IPS-NIHi7 (cell line): ENCODE data around the gene CTIF.

Source experiments
- DNase-seq: peaks from one replicate; pipeline ENCODE4 v3.0.0; 2012; ENCODE audit warnings: mixed read lengths; ENCODE audit errors: extremely low spot score

Gene CTIF

DNA sequence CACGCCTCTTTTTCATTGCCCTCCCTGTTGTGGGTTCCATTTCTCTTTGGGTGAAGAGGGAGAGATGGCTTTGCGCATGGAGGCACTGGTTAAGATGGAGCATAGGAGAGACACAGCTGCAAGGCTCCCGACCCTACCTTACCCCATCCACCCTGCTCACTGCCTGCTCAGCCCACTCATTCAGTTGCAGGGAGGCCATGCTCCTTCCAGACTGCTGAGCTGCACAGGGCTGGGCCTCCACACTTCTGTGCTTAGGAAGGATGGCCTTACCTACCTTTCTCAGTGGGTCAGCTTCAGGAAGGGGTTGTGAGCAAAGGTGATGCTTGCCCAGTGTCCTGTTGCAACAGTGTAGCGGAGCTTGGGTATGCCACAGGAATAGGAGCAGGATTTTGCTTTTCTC lies 127.8 kb downstream of the CTIF start:
- DNase-seq = no peak

DNA sequence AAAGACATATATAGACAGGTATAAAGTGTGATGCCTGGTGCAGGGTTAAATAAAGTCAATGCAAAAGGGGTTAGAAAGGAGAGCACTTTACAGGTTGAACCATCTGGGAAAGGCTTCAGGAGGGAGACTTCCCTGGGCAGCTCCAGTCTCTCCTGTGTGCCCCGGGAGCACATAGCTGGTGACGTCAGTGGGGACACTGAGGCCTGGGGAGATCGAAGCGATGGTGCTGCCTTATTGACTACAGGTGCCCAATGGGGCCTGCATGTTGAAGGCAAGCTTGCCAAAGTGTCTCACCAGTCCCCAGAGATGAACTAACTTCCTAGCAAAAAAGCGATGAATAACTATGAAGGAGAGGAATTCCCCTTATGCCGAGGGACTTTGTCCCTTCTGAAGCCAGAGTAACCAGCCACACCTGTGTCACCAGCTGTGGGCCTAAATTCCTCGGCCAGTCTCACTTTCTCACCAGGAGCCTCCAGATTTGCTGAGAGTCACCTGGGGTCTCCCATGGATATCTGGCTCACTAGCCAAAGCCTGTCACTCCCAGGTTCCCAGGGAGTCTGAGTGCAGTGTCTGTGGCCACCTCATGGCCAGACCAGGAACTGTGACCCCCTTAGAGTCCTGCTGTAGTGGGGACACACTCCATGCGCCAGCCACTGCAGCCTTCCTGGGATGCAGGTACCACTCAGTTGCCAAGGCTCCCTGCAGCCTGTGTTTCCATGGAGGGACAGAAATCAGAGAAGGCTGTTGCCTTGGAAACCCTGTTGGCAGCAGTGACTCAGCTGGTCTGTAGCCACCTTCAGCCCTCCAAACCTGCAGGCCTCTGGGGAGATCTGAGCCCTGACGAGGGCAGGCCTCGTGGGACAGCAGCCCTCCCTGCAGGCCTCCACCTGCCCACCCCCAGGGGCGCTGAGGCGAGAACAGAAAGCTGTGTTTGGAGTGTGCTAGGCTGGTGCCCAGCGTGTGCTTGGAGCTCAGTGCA lies 128.7 kb downstream of the CTIF start:
- peak; percentile 58 for DNase-seq

DNA sequence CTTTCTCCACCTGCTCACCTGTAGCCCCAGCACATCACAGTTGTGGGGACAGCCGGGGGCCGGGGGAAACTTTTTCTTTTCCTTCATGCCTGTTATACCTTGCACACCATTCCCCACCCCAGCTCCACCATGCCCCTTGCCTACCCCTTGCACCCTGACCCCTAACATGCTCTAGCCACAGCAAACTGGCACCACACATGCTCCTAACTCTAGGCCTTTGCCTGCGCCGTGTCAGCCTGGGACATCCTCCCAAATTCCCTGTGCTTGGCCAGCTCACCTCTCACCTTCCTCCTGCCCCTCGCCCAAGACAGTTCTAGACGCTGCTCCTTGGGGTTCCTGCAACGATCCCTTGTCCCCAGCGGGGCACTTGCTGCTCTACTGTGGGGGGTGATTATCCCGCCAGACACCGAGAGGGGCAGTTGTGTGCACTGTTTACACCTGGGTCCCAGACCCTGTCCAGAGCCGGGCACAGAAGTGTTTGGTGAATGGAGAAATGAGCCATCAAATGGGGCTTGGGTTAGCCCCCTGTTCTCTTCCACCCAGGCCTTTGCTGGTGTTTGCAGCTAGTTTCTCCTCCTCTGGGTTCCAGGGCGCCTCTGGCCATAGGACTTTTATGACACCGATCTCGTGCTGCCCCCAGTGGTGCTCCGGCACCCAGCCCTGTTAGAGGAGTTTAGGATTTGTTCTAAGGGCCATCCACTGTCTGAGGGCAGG lies 129.8 kb downstream of the CTIF start:
- DNase-seq = no peak

GRCh38 chr18:48669180-48669675 lies 130.4 kb downstream of the CTIF start:
- no peak for DNase-seq

- no peak for DNase-seq
Observed at GRCh38 chr18:48669991-48670750, 131.3 kb downstream of the CTIF start.

GRCh38 chr18:48670751-48671560 lies 132.1 kb downstream of the CTIF start:
- no peak for DNase-seq

GRCh38 chr18:48671561-48671945 lies 132.7 kb downstream of the CTIF start:
- no peak for DNase-seq

DNA sequence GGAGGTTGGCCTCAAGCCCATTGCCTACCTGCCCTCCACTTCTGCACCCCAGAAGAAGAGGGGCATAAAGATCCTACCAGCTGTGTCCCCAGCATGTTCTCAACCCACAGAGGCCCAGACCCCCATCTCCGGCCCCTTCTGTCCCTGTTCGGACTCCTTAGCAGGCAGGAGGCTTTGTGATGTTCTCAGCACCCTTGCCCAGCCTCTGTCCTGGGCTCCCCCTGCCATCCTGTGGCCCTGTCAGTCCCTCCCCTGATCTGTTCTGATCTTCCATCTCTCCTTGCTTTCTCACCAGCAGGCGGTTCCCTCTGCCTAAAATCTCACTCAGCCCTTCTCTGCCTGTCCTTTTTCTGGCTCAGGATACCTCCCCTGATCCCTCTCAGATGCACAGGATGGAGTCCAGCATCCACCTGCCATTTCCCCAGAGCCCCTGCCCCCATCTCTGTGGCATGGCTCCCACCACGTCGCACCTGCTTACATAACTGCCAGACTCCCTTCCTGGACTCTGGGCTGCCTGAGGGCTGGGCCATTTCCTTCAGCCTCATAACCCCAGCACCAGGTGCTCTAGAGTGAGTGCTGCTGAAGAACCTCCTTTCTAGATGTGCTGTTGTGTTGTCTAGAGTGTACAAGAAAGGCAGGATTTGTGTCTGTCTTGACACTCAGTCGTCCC lies 134.0 kb downstream of the CTIF start:
- no peak for DNase-seq

- no peak for DNase-seq
Observed at GRCh38 chr18:48673456-48673852, 134.6 kb downstream of the CTIF start.

DNA sequence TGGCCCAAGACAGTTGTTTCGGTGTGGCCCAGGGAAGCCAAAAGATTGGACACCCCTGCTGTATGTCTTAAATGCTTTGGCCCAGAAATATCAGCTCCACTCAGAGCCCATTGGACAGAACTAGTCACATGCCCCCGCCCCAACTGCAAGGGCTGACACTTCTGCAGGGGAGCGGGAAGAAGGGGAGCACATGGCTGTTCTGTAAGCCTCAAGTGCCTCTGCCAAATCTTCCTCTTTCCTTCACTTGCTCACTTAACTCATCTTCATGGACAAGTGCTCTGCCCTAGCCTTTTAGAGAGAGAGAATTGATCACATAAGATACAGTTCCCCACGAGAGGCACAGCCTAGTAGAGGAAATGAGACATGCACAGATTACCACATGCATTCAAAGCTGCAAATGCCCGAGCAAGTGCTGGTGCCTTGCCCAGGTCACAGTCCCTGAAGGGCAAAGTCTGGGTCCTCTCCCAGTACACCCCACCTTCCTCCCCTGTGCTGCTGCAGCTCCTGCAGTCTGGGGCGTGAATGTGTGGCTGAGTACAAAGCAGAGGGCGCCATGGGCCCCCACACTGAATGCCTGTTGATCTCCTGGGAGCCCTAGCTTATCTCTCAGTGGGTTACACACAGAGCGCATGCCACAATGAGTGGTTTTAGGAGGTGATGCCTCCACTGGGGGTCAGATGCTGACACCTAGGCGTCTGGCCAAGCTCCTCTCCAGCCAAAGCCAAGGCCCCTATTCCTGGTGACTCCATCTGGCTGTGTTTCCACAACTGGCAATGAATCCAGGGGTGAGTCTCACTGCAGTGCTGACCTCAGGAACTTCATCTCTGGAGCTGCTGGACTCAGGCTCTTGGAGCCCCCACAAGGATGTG lies 135.3 kb downstream of the CTIF start:
- DNase-seq = no peak

GRCh38 chr18:48674758-48675351 lies 136.0 kb downstream of the CTIF start:
- no peak for DNase-seq

DNA sequence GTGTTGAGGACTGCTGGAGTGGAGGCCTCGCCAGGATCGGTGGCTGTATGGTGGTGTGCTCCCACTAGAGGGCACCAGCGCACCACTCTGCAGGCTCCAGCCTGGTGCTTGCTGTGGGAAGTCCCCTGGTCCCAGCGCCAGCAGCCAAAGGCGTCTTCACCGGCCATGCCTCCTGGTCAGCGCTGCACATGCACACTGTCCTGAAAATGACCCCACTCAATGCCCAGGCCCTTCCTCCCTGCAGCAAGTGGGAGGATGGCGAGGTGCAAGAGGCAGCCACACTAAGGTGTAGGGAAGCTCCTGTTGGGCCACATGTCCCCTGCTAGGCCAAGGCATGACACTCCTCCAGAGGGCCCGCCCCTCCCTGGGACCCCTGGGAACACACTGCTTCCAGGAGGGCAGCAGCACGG lies 136.5 kb downstream of the CTIF start:
- peak; percentile 92 for DNase-seq

DNA sequence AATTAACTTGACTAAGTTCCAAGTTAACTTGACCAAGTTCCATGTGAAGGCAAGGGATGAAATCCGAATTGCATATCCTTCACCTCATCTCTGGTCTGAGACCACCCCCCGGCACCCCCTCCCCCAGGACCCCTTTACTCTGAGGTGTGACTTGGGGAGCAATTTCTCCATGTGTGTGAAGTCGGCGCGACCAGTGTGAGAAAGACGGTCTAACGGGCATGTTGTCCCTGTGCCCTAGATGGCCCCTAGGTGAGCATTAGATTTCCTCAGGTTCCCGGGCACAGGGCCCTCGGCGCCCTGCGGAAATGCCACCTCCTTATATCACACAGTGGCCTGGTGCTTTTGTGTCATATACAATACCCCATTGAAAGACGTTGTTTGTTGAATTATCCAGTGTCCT lies 137.1 kb downstream of the CTIF start:
- DNase-seq = no peak

- no peak for DNase-seq
Observed at GRCh38 chr18:48676346-48676745, 137.5 kb downstream of the CTIF start.

DNA sequence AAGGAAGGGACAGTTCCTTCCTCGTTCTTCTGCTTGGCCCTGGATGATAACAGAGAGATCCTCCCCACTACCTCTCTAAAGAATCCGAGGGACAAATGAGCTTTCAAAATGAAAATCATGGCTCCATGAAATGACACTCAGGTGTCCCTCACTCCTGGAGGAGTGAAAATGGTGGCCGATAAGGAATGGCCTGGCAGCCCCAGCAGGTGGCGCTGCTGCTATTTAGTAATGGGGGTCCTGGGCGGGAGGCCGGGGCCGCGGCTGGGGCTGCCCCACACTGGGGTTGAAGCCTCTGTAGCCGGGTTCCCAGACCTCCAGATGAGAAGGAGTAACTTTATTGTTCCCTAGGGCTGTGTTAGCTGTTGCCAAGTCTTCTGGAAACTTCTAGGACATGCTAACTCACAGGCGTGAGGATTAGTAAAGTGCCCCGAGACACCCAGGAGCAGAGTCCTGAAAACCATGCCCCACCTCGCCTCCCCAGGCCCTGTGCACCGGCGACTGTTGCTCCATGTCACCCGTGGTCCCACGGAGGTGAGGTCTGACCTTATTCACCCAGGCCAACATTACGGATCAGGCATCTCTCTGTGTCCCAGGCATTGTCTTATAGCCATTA lies 138.0 kb downstream of the CTIF start:
- DNase-seq = peak; percentile 92

- no peak for DNase-seq
Observed at GRCh38 chr18:48678237-48679115, 139.6 kb downstream of the CTIF start.

GRCh38 chr18:48679236-48679635 lies 140.4 kb downstream of the CTIF start:
- DNase-seq = no peak
